Neural progenitor cell (in vitro differentiated cells): ENCODE data around the gene IDS.
"Not testable (repeated sequence)": the region's sequence is repeated elsewhere in the genome, so short reads cannot be mapped to it uniquely, and the experiment has no call there.

Experiments
- CTCF ChIP-seq: fragments of 200-600 bp; sonication (generic); IDR thresholded peaks from 2 replicates; pipeline ENCODE4 v1.5.1; 2017; ENCODE audit warnings: antibody characterized with exemption, mild to moderate bottlenecking
- EZH2 ChIP-seq: fragments of 200-600 bp; sonication (generic); IDR thresholded peaks from 2 replicates; pipeline ENCODE4 v1.6.1; 2017; ENCODE audit warnings: antibody characterized with exemption, mild to moderate bottlenecking, moderate library complexity
- EZH2phosphoT487 ChIP-seq: fragments of 200-600 bp; sonication (generic); IDR thresholded peaks from 2 replicates; pipeline ENCODE4 v1.6.1; 2017; ENCODE audit warnings: antibody characterized with exemption

- not testable (repeated sequence) for TF ChIP-seq EZH2phosphoT487, CTCF, EZH2
These were observed 45.3 kb upstream of the IDS start for GRCh38 chrX:149550454-149550853.
